ENCODE measurements around the gene MCF2L2.

DNA sequence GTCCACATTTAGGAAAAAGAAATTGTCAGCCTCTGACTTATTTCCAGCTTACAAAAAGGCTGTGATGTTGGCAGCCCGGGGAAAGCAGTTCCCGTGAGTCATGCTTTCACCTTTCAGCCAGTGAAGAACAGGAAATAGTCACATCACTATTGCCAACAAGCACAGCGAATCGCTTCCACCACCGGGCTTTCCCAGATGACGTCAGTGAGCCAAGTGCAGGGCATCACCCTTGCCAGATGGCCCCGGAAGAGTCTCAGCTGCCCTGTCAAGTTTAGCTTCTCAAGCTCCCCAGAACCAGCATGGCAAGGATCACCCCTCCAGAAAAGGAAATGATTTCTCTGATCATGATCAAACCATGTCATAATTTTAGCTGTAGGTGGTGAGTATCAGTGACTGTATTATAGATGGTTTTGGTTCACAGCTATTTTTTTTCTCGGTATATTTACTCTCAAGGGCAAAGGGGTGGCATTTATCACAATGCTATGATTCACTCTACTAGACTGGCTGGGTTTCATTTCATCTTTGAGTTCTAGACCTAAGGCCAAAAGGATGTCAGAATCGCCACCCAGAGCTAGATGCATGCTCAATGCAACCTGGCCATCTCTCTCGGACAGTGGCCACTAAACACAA is 142.5 kb downstream of the MCF2L2 start:
- no peak for TF ChIP-seq CTCF (IDR thresholded peaks at IDR 0.05)
- TF ChIP-seq POLR2A (IDR thresholded peaks at IDR 0.05): no peak

All from uterus (tissue), 2 donors.